Small intestine (tissue), 7 donors: ENCODE measurements around the gene MSN. TPM values are rescaled to one million over a fixed set of nuclear protein-coding genes. Genes with fewer than 3 reads are reported as not detected.
"Not testable (repeated sequence)": the region's sequence is repeated elsewhere in the genome, so short reads cannot be mapped to it uniquely, and the experiment has no call there.

Source experiments
- DNase-seq, 2 donors: peaks; one replicate each; pipeline versions ENCODE4 v3.0.0 to v3.0.0-alpha.2; 2013
- FAIRE-seq: peaks from 2 replicates; lab custom pipeline; 2012; peaks lifted over from hg19 to GRCh38; lab: Jason Lieb, UNC
- H3K27ac ChIP-seq, 3 donors: one replicate each; pipeline ENCODE4 v1.5.1; 2013; ENCODE audit warnings: low read length in 2 of 3, mild to moderate bottlenecking in 2 of 3, control low read depth in 1 of 3, inconsistent platforms in 1 of 3, low read depth in 1 of 3, moderate library complexity in 1 of 3
- H3K27me3 ChIP-seq, 3 donors: one replicate each; pipeline ENCODE4 v1.6.1; 2013; ENCODE audit warnings: low read length in 3 of 3, inconsistent platforms in 1 of 3; ENCODE audit not compliant: control insufficient read depth in 3 of 3, insufficient read depth in 3 of 3
- H3K36me3 ChIP-seq, 3 donors: one replicate each; pipeline ENCODE4 v1.6.1; 2013; ENCODE audit warnings: low read length in 3 of 3, inconsistent platforms in 1 of 3, low read depth in 1 of 3, mild to moderate bottlenecking in 1 of 3, moderate library complexity in 1 of 3; ENCODE audit not compliant: control insufficient read depth in 3 of 3, insufficient read depth in 2 of 3
- H3K4me1 ChIP-seq, 3 donors: one replicate each; pipeline ENCODE4 v1.6.1; 2013; ENCODE audit warnings: low read length in 2 of 3, inconsistent platforms in 1 of 3, low read depth in 1 of 3, mild to moderate bottlenecking in 1 of 3, moderate library complexity in 1 of 3; ENCODE audit not compliant: control insufficient read depth in 3 of 3, insufficient read depth in 2 of 3
- H3K4me3 ChIP-seq, 3 donors: one replicate each; pipeline ENCODE4 v1.5.1; 2013; ENCODE audit warnings: low read length in 3 of 3, control low read depth in 1 of 3, inconsistent platforms in 1 of 3, low read depth in 1 of 3, mild to moderate bottlenecking in 1 of 3, moderate library complexity in 1 of 3
- H3K9me3 ChIP-seq, 2 donors: one replicate each; pipeline ENCODE4 v1.6.1; 2013; ENCODE audit warnings: low read depth in 1 of 2, low read length in 1 of 2; ENCODE audit not compliant: control insufficient read depth in 2 of 2, insufficient read depth in 1 of 2
- WGBS, 3 donors: extraction: QIAGEN DNeasy Blood & Tissue Kit; methylation state at CpG; one replicate each; pipeline ENCODE4 v1.1.7; 2013; 5-methylcytosine and 5-hydroxymethylcytosine counted together
- polyA plus RNA-seq, 4 donors: library from polyadenylated mRNA; stranded (reverse) in 3 of 4; unstranded in 1 of 4; fragments of 200-250 nt in 3 of 4; fragments of 120-200 nt in 1 of 4; gene quantifications; one replicate each; pipeline versions ENCODE4 v1.2.1 to v1.2.3, GENCODE V29; 2013
- donor health status: healthy with polysubstance abuse.
- donor health status: control.
- donor health status: control.
- donor health status: Bipolar disorder and iron deficiency.
- donor health status: healthy.

MSN gene
- polyA plus RNA-seq, 4 donors: 13.6 to 63.4 (median 43.4) TPM

- WGBS, 3 donors: 27 to 64% (median 49%) methylated on average over 3 of the region's 3 CpGs
- Histone ChIP-seq H3K27me3 (no peaks in the 10 kb centered on the region), H3K4me3 (no peak overlapping the region), H3K36me3 (no peaks in the 10 kb centered on the region), H3K4me1 (no peaks in the 10 kb centered on the region), H3K27ac (no peak overlapping the region), H3K9me3 (no peaks in the 10 kb centered on the region)
- FAIRE-seq (no peak), DNase-seq (peak in 1 of 2 donors; percentile 15)
Measured at GRCh38 chrX:65755786-65756185, 88.3 kb downstream of the MSN start.

GRCh38 chrX:65757943-65758342 is 90.5 kb downstream of the MSN start:
- no peaks in the 10 kb centered on the region for H3K9me3 ChIP-seq
- DNase-seq: no peak
- no peaks in the 10 kb centered on the region for H3K4me1 ChIP-seq
- H3K36me3 ChIP-seq: no peaks in the 10 kb centered on the region
- no peak for FAIRE-seq
- H3K4me3 ChIP-seq: no peak overlapping the region
- no peak overlapping the region for H3K27ac ChIP-seq
- H3K27me3 ChIP-seq: no peaks in the 10 kb centered on the region
- 82 to 93% (median 90%) methylated on average over 3 of the region's 3 CpGs for WGBS, 3 donors

- no peak for DNase-seq
- no peaks in the 10 kb centered on the region for H3K27me3 ChIP-seq
- no peaks in the 10 kb centered on the region for H3K36me3 ChIP-seq
- no peak overlapping the region for H3K4me3 ChIP-seq
- H3K27ac ChIP-seq: no peak overlapping the region
- H3K4me1 ChIP-seq: no peaks in the 10 kb centered on the region
- no peaks in the 10 kb centered on the region for H3K9me3 ChIP-seq
- no peak for FAIRE-seq
- WGBS, 3 donors: 40 to 75% (median 46%) methylated on average over 1 of the region's 1 CpG
Measured at GRCh38 chrX:65758505-65758904, 91.1 kb downstream of the MSN start.

- H3K27me3 ChIP-seq, H3K4me1 ChIP-seq, H3K27ac ChIP-seq, DNase-seq, H3K36me3 ChIP-seq, H3K9me3 ChIP-seq, FAIRE-seq, H3K4me3 ChIP-seq: not testable (repeated sequence)
- WGBS, 3 donors: 50 to 92% (median 75%) methylated on average over 1 of the region's 1 CpG
Measured at GRCh38 chrX:65759525-65759924, 92.1 kb downstream of the MSN start.

- 36 to 71% (median 59%) methylated on average over 3 of the region's 3 CpGs for WGBS, 3 donors
- DNase-seq: peak in 1 of 2 donors; percentile 69
- FAIRE-seq: peak; percentile 19
- H3K4me3 ChIP-seq: no peak overlapping the region
- H3K9me3 ChIP-seq: no peaks in the 10 kb centered on the region
- no peak overlapping the region for H3K27ac ChIP-seq
- H3K36me3 ChIP-seq: no peaks in the 10 kb centered on the region
- no peaks in the 10 kb centered on the region for H3K27me3 ChIP-seq
- H3K4me1 ChIP-seq: no peaks in the 10 kb centered on the region
Measured at GRCh38 chrX:65769564-65770292, 102.3 kb downstream of the MSN start.

GRCh38 chrX:65772842-65773241 is 105.4 kb downstream of the MSN start:
- no peak overlapping the region for H3K4me3 ChIP-seq
- no peaks in the 10 kb centered on the region for H3K36me3 ChIP-seq
- H3K4me1 ChIP-seq: no peaks in the 10 kb centered on the region
- DNase-seq (peak in 1 of 2 donors; percentile 71), FAIRE-seq (no peak)
- no peaks in the 10 kb centered on the region for H3K27me3 ChIP-seq
- WGBS, 3 donors: 60 to 80% (median 63%) methylated on average over 5 of the region's 5 CpGs
- no peaks in the 10 kb centered on the region for H3K9me3 ChIP-seq
- no peak overlapping the region for H3K27ac ChIP-seq

- Histone ChIP-seq H3K9me3 (no peaks in the 10 kb centered on the region), H3K27ac (no peak overlapping the region), H3K36me3 (no peaks in the 10 kb centered on the region), H3K4me1 (no peaks in the 10 kb centered on the region), H3K4me3 (no peak overlapping the region), H3K27me3 (no peaks in the 10 kb centered on the region)
- 66 to 83% (median 81%) methylated on average over 2 of the region's 2 CpGs for WGBS, 3 donors
- FAIRE-seq: peak; percentile 26
- no peak for DNase-seq
Measured at GRCh38 chrX:65781845-65782244, 114.4 kb downstream of the MSN start.

- WGBS, 3 donors: 22 to 64% (median 53%) methylated on average over 1 of the region's 1 CpG
- FAIRE-seq: no peak
- Histone ChIP-seq H3K9me3 (no peaks in the 10 kb centered on the region), H3K27me3 (no peaks in the 10 kb centered on the region), H3K4me3 (no peak overlapping the region), H3K36me3 (no peaks in the 10 kb centered on the region), H3K4me1 (no peaks in the 10 kb centered on the region), H3K27ac (no peak overlapping the region)
- no peak for DNase-seq
Measured at GRCh38 chrX:65783746-65784145, 116.3 kb downstream of the MSN start.
